ENCODE measurements around the gene NR6A1.

NR6A1 gene

GRCh38 chr9:124789531-124789930 lies 18.4 kb upstream of the NR6A1 start:
- DNase-seq (ENCODE audit: low read depth in 1 of 2, low spot score in 1 of 2), result no peak
- Histone ChIP-seq H3K27me3 (ENCODE audit: insufficient read depth, poor library complexity, severe bottlenecking) (no peaks in the 10 kb centered on the region), H3K27ac (replicated peaks) (no peak overlapping the region), H3K4me3 (replicated peaks; ENCODE audit: insufficient read depth, low read length) (no peak overlapping the region)
- no peak for TF ChIP-seq SPI1 (IDR thresholded peaks at IDR 0.05; ENCODE audit: borderline replicate concordance, low read depth)
- TF ChIP-seq GABPA (IDR thresholded peaks at IDR 0.05; ENCODE audit: low read depth), result no peak
- no peak for TF ChIP-seq POLR2AphosphoS5 (IDR thresholded peaks at IDR 0.05; ENCODE audit: low read depth)
- TF ChIP-seq, protein P1, sequence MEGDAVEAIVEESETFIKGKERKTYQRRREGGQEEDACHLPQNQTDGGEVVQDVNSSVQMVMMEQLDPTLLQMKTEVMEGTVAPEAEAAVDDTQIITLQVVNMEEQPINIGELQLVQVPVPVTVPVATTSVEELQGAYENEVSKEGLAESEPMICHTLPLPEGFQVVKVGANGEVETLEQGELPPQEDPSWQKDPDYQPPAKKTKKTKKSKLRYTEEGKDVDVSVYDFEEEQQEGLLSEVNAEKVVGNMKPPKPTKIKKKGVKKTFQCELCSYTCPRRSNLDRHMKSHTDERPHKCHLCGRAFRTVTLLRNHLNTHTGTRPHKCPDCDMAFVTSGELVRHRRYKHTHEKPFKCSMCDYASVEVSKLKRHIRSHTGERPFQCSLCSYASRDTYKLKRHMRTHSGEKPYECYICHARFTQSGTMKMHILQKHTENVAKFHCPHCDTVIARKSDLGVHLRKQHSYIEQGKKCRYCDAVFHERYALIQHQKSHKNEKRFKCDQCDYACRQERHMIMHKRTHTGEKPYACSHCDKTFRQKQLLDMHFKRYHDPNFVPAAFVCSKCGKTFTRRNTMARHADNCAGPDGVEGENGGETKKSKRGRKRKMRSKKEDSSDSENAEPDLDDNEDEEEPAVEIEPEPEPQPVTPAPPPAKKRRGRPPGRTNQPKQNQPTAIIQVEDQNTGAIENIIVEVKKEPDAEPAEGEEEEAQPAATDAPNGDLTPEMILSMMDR (IDR thresholded peaks at IDR 0.05; ENCODE audit: insufficient read depth, low read length), result no peak
- no peak for TF ChIP-seq REST (IDR thresholded peaks at IDR 0.05; ENCODE audit: insufficient replicate concordance, low read depth)

DNA sequence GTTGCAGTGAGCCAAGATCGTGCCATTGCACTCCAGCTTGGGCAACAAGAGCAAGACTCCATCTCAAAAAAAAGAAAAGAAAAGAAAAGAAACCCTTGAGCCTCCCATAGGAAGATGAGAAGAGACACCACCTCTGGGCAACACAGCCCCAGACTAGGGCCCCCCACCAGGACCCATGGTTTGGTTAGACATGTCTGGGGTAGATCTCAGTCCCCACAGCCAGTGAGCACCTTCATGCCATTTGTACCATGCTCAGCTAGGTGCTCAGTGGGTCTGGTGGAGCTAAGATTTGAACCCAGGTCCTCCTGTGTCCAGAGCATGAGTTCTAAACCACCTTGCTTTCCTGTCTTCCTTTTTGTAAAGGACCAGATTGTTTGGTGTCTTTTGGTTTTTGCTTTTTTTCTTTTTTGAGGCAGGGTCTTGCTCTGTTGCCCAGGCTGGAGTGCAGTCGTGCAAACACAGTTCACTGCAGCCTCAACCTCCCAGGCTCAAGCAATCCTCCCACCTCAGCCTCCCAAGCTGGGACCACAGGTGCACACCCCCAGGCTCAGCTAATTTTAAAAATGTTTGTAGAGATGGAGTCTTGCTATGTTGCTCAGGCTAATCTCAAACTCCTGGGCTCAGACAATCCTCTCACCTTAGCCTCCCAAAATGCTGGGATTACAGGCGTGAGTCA lies 17.6 kb upstream of the NR6A1 start:
- TF ChIP-seq REST (IDR thresholded peaks at IDR 0.05; ENCODE audit: insufficient replicate concordance, low read depth) (no peak), GABPA (IDR thresholded peaks at IDR 0.05; ENCODE audit: low read depth) (no peak), POLR2AphosphoS5 (IDR thresholded peaks at IDR 0.05; ENCODE audit: low read depth) (no peak), SPI1 (IDR thresholded peaks at IDR 0.05; ENCODE audit: borderline replicate concordance, low read depth) (no peak)
- TF ChIP-seq, protein P1 (IDR thresholded peaks at IDR 0.05; ENCODE audit: insufficient read depth, low read length), result no peak
- H3K4me3 ChIP-seq (replicated peaks; ENCODE audit: insufficient read depth, low read length), result no peak overlapping the region
- DNase-seq (ENCODE audit: low read depth in 1 of 2, low spot score in 1 of 2), result no peak
- no peak overlapping the region for H3K27ac ChIP-seq (replicated peaks)
- no peaks in the 10 kb centered on the region for H3K27me3 ChIP-seq (ENCODE audit: insufficient read depth, poor library complexity, severe bottlenecking)

DNA sequence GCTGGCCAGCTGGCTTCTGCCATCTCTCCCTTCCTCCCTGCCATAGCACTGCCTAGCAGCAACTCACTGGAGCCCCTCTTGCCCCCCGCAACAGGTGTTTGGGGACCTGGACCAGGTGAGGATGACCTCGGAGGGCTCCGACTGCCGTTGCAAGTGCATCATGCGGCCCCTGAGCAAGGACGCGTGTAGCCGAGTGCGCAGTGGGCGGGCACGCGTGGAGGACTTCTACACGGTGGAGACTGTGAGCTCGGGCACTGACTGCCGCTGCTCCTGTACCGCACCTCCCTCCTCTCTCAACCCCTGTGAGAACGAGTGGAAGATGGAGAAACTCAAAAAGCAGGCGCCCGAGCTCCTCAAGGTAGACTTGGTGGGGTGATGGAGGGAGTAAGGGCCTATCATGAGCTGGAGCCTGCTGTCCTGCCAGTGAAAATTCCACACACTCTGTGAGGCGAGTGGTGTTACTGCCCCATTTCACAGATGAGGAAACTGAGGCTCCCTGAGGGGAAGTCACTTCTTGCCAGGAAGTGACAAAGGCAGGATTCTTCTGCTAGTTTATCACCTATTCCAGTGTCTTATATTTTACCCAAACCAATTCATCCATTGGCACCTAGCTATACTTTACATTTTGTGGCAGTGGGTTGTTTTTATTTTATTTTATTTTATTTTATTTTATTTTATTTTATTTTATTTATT lies 15.9 kb upstream of the NR6A1 start:
- H3K27ac ChIP-seq (replicated peaks), result no peak overlapping the region
- H3K27me3 ChIP-seq (ENCODE audit: insufficient read depth, poor library complexity, severe bottlenecking), result no peaks in the 10 kb centered on the region
- TF ChIP-seq, protein P1 (IDR thresholded peaks at IDR 0.05; ENCODE audit: insufficient read depth, low read length), result no peak
- no peak for TF ChIP-seq SPI1 (IDR thresholded peaks at IDR 0.05; ENCODE audit: borderline replicate concordance, low read depth)
- no peak for TF ChIP-seq GABPA (IDR thresholded peaks at IDR 0.05; ENCODE audit: low read depth)
- H3K4me3 ChIP-seq (replicated peaks; ENCODE audit: insufficient read depth, low read length), result no peak overlapping the region
- no peak for DNase-seq (ENCODE audit: low read depth in 1 of 2, low spot score in 1 of 2)

Data from HL-60 (cell line).